ENCODE measurements around the gene CLCA2. TPM values are rescaled to one million over a fixed set of nuclear protein-coding genes. Genes with fewer than 3 reads are reported as not detected.
A peak's percentile ranks its signal among the peaks of the same experiment; 100 is the strongest.

The CLCA2 gene
- total RNA-seq, 1 experiment from 2014 or later: 0.07 TPM

- H3K4me1 ChIP-seq: no peaks in the 10 kb centered on the region
- no peak overlapping the region for H3K4me3 Mint-ChIP-seq (ENCODE audit: unreplicated experiment)
- H3K9me3 Mint-ChIP-seq (ENCODE audit: unreplicated experiment): peaks cover 15% of the 10 kb centered on the region
- no peaks in the 10 kb centered on the region for H3K27me3 ChIP-seq (replicated peaks; ENCODE audit: control insufficient read depth, insufficient read depth, low read length)
- H3K9me3 ChIP-seq: no peaks in the 10 kb centered on the region
- no peaks in the 10 kb centered on the region for H3K36me3 ChIP-seq (ENCODE audit: control insufficient read depth, insufficient read depth, low read length)
- no peak for DNase-seq
- H3K4me1 Mint-ChIP-seq (ENCODE audit: low read depth, unreplicated experiment): no peaks in the 10 kb centered on the region
- no TSS peak for BruUV-seq (replicated peaks)
- intact Hi-C loops (cut with micrococcal nuclease; ENCODE audit: unreplicated experiment): no loop called here
- POLR2A ChIA-PET: no interaction called here
- no peak overlapping the region for H3K4me3 ChIP-seq (ENCODE audit: low read depth, low read length)
- TF ChIP-seq, protein P1, sequence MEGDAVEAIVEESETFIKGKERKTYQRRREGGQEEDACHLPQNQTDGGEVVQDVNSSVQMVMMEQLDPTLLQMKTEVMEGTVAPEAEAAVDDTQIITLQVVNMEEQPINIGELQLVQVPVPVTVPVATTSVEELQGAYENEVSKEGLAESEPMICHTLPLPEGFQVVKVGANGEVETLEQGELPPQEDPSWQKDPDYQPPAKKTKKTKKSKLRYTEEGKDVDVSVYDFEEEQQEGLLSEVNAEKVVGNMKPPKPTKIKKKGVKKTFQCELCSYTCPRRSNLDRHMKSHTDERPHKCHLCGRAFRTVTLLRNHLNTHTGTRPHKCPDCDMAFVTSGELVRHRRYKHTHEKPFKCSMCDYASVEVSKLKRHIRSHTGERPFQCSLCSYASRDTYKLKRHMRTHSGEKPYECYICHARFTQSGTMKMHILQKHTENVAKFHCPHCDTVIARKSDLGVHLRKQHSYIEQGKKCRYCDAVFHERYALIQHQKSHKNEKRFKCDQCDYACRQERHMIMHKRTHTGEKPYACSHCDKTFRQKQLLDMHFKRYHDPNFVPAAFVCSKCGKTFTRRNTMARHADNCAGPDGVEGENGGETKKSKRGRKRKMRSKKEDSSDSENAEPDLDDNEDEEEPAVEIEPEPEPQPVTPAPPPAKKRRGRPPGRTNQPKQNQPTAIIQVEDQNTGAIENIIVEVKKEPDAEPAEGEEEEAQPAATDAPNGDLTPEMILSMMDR (IDR thresholded peaks at IDR 0.05; ENCODE audit: insufficient read depth in 1 of 2, low read depth in 1 of 2, low read length in 1 of 2, severe bottlenecking in 1 of 2, unreplicated experiment in 1 of 2): no peak
- H3K27me3 Mint-ChIP-seq (ENCODE audit: insufficient read depth, unreplicated experiment): no peaks in the 10 kb centered on the region
- no peak overlapping the region for H3K27ac Mint-ChIP-seq (ENCODE audit: unreplicated experiment)
- peaks cover 6% of the 10 kb centered on the region for H3K36me3 Mint-ChIP-seq (ENCODE audit: insufficient read depth, unreplicated experiment)
- CTCF ChIA-PET: no interaction called here
These were observed 45.2 kb upstream of the CLCA2 start for GRCh38 chr1:86378813-86379212.

- TF ChIP-seq, protein P1 (IDR thresholded peaks at IDR 0.05; ENCODE audit: insufficient read depth in 1 of 2, low read depth in 1 of 2, low read length in 1 of 2, severe bottlenecking in 1 of 2, unreplicated experiment in 1 of 2): peak; percentile 47 to 52
- no peaks in the 10 kb centered on the region for H3K4me1 Mint-ChIP-seq (ENCODE audit: low read depth, unreplicated experiment)
- DNase-seq: peak in 1 of 2 experiments; percentile 4
- Histone ChIP-seq H3K4me3 (ENCODE audit: low read depth, low read length) (no peak overlapping the region), H3K36me3 (ENCODE audit: control insufficient read depth, insufficient read depth, low read length) (no peaks in the 10 kb centered on the region), H3K4me1 (no peaks in the 10 kb centered on the region), H3K27me3 (replicated peaks; ENCODE audit: control insufficient read depth, insufficient read depth, low read length) (no peaks in the 10 kb centered on the region), H3K9me3 (no peaks in the 10 kb centered on the region)
- CTCF ChIA-PET: interaction anchor here (0.6 to 1.7 kb wide), 3 partner anchors 124 to 906 kb away, joined by 3 to 4 read pairs (median 4); no protein-coding TSS in a partner anchor
- BruUV-seq (replicated peaks): no TSS peak
- H3K4me3 Mint-ChIP-seq (ENCODE audit: unreplicated experiment): no peak overlapping the region
- H3K36me3 Mint-ChIP-seq (ENCODE audit: insufficient read depth, unreplicated experiment): peaks cover 6% of the 10 kb centered on the region
- intact Hi-C loops (cut with micrococcal nuclease; ENCODE audit: unreplicated experiment): loop anchor here (1.0 to 10.0 kb wide), 5 partner anchors 122 to 534 kb away; partner anchors contain the start of genes HS2ST1 and SELENOF
- no peaks in the 10 kb centered on the region for H3K27me3 Mint-ChIP-seq (ENCODE audit: insufficient read depth, unreplicated experiment)
- no peak overlapping the region for H3K27ac Mint-ChIP-seq (ENCODE audit: unreplicated experiment)
- peaks cover 15% of the 10 kb centered on the region for H3K9me3 Mint-ChIP-seq (ENCODE audit: unreplicated experiment)
- POLR2A ChIA-PET: no interaction called here
These were observed 43.6 kb upstream of the CLCA2 start for GRCh38 chr1:86380257-86380861.

DNA sequence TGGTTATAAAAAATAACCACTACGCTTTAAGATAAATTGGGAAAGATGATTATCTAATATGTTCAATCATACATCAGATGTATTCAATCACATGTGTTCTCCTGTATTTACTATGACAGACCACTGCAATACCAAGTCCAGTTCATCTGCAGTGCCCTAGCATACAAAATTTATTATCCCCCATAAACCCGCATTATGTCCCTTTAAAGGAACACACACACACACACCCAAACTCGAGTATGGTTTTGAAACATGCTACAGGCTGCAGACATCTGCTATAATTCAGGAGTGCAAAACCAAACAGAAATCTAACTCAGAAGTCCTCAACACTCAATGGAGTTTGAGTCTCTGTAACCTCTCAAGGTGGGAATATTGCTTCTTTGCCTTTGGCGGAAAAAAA lies 42.7 kb upstream of the CLCA2 start:
- no TSS peak for BruUV-seq (replicated peaks)
- Histone ChIP-seq H3K4me1 (no peaks in the 10 kb centered on the region), H3K27me3 (replicated peaks; ENCODE audit: control insufficient read depth, insufficient read depth, low read length) (no peaks in the 10 kb centered on the region), H3K4me3 (ENCODE audit: low read depth, low read length) (no peak overlapping the region), H3K36me3 (ENCODE audit: control insufficient read depth, insufficient read depth, low read length) (no peaks in the 10 kb centered on the region), H3K9me3 (no peaks in the 10 kb centered on the region)
- TF ChIP-seq, protein P1 (IDR thresholded peaks at IDR 0.05; ENCODE audit: insufficient read depth in 1 of 2, low read depth in 1 of 2, low read length in 1 of 2, severe bottlenecking in 1 of 2, unreplicated experiment in 1 of 2): no peak
- CTCF ChIA-PET: no interaction called here
- intact Hi-C loops (cut with micrococcal nuclease; ENCODE audit: unreplicated experiment): loop anchor here (5.0 to 10.0 kb wide), 4 partner anchors 271 to 534 kb away; partner anchors contain the start of genes HS2ST1 and SELENOF
- H3K9me3 Mint-ChIP-seq (ENCODE audit: unreplicated experiment): peaks cover 15% of the 10 kb centered on the region
- DNase-seq: no peak
- H3K4me3 Mint-ChIP-seq (ENCODE audit: unreplicated experiment): no peak overlapping the region
- no peaks in the 10 kb centered on the region for H3K4me1 Mint-ChIP-seq (ENCODE audit: low read depth, unreplicated experiment)
- peaks cover 6% of the 10 kb centered on the region for H3K36me3 Mint-ChIP-seq (ENCODE audit: insufficient read depth, unreplicated experiment)
- no peaks in the 10 kb centered on the region for H3K27me3 Mint-ChIP-seq (ENCODE audit: insufficient read depth, unreplicated experiment)
- POLR2A ChIA-PET: no interaction called here
- no peak overlapping the region for H3K27ac Mint-ChIP-seq (ENCODE audit: unreplicated experiment)
